ENCODE results near the gene BANF1. TPM values are rescaled to one million over a fixed set of nuclear protein-coding genes. Genes with fewer than 3 reads are reported as not detected.
"Not testable (repeated sequence)": the region's sequence is repeated elsewhere in the genome, so short reads cannot be mapped to it uniquely, and the experiment has no call there.

BANF1 gene
- total RNA-seq, 2 experiments from 2014 or later = 264 to 280 TPM

DNA sequence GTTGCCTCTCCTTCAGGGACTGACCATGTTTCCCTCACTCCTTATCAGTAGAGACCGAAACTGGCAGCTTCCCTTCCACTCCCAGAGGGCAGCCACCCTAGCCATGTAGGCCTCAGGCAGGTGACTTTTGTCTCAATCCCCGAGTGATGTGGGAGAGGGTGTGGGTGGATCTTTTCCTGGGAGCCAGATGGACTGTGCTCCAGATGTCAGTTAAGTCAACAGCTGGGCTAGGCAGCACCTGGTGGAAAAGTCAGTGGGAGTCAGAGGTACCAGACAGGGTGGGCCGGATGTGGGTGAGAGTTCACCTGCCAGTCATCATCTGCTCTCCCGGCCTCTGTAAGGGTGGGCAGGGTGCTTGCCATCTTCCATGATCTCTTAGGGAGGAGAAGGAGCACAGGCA, 1.9 kb downstream of the BANF1 start:
- Mint-ChIP-seq H3K36me3 (peaks cover 28% of the 10 kb centered on the region), H3K4me1 (ENCODE audit: low read depth) (peaks cover 32% of the 10 kb centered on the region), H3K9me3 (no peaks in the 10 kb centered on the region), H3K27ac (peak overlapping the region; percentile 49), H3K4me3 (peak overlapping the region; percentile 51), H3K27me3 (no peaks in the 10 kb centered on the region)
- intact Hi-C loops (cut with micrococcal nuclease) = loop anchor here (5.0 kb wide), 1 partner anchor 128 kb away; no protein-coding TSS in a partner anchor
- CTCF ChIA-PET = interaction anchor here (0.7 to 1.6 kb wide), 3 partner anchors 18 to 293 kb away, joined by 4 to 7 read pairs (median 5); partner anchors contain the start of gene KAT5
- DNase-seq = no peak
- POLR2A ChIA-PET = no interaction called here

DNA sequence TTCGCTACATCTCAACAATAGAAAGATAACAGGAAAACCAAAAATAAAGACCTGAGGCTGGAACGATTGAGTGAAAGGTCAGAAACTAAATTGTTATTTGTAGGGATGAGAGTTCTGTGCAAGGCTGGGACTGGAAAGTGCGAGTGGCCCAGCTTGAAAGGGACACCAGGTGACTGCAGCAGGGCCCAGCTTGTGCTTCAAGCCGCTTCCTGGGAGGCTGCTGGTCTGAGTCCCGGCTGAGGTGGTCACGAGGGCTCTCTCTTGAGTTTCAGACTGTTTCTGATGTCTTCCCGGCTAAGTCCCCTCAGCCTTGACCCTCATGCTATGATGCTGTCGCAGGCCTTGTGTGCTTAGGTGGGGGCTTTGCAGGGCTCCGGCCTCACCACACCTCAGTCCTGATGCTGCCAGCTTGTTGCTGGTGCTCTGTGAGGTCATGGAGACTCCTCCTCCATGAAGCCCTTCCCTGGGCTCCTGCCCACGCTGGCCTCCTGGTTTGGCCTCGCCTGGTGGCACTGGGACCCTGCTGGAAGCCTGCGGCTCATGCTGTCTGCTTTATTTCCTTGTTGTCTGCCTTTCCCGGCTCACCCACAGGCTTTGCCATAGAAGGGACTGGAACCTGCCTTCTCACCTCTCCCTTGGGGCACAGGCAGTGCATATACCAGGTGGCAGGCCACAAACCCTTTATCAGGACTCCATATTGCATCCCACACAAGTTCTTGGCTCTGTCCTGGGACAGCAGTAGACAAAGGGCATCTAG, 4.0 kb downstream of the BANF1 start:
- intact Hi-C loops (cut with micrococcal nuclease) = no loop called here
- Mint-ChIP-seq H3K4me3 (no peak overlapping the region), H3K27ac (no peak overlapping the region)

GRCh38 chr11:66006891-66007176, 4.5 kb downstream of the BANF1 start:
- ChIA-PET POLR2A (no interaction called here), CTCF (interaction anchor here (1.0 to 2.3 kb wide), 2 partner anchors 38 to 237 kb away, joined by 3 to 10 read pairs; no protein-coding TSS in a partner anchor)
- H3K27ac Mint-ChIP-seq = no peak overlapping the region
- intact Hi-C loops (cut with micrococcal nuclease) = no loop called here
- no peak overlapping the region for H3K4me3 Mint-ChIP-seq
- peaks cover 16% of the 10 kb centered on the region for H3K36me3 Mint-ChIP-seq
- peaks cover 19% of the 10 kb centered on the region for H3K4me1 Mint-ChIP-seq (ENCODE audit: low read depth)
- no peak for DNase-seq
- peaks cover 3% of the 10 kb centered on the region for H3K27me3 Mint-ChIP-seq
- no peaks in the 10 kb centered on the region for H3K9me3 Mint-ChIP-seq

More for the DNA sequence above, 4.0 kb downstream of the BANF1 start:
- ChIA-PET CTCF (no interaction called here), POLR2A (interaction anchor here (1.1 kb wide), 1 partner anchor 286 kb away, joined by 4 read pairs; the partner anchor contains the start of gene RNASEH2C)
- Mint-ChIP-seq H3K36me3 (peaks cover 17% of the 10 kb centered on the region), H3K4me1 (ENCODE audit: low read depth) (peaks cover 19% of the 10 kb centered on the region), H3K9me3 (no peaks in the 10 kb centered on the region), H3K27me3 (peaks cover under 1% of the 10 kb centered on the region)
- DNase-seq = no peak

DNA sequence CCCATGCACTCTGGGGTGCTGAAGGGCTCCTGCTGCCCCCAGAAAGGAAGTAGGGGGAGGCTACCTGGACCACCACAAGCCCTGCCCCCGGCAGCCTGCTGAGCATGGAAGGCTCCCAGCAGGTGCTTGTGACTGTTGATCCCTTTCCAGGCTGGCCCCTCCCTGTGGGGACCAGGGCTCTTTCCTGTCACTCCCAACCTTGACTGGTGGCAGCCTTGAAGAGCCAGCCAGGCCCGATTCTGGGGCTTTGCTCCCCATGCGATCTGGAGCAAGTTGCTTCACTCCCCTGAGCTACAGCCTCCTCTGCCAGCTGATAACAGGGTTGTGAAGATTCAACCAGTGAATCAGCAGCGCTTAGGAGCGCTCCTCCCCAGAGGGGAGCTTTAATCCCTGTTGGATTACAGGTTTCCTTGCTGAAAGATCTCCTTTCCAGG, 4.9 kb downstream of the BANF1 start:
- Mint-ChIP-seq H3K36me3 (peaks cover 13% of the 10 kb centered on the region), H3K27ac (no peak overlapping the region), H3K4me1 (ENCODE audit: low read depth) (peaks cover 19% of the 10 kb centered on the region), H3K4me3 (no peak overlapping the region), H3K27me3 (peaks cover 7% of the 10 kb centered on the region), H3K9me3 (no peaks in the 10 kb centered on the region)
- ChIA-PET POLR2A (no interaction called here), CTCF (interaction anchor here (1.0 to 2.3 kb wide), 2 partner anchors 37 to 237 kb away, joined by 3 to 10 read pairs; no protein-coding TSS in a partner anchor)
- no peak for DNase-seq
- intact Hi-C loops (cut with micrococcal nuclease) = no loop called here

- H3K4me3 Mint-ChIP-seq = no peak overlapping the region
- DNase-seq = no peak
- no peak overlapping the region for H3K27ac Mint-ChIP-seq
- POLR2A ChIA-PET = no interaction called here
- peaks cover 14% of the 10 kb centered on the region for H3K4me1 Mint-ChIP-seq (ENCODE audit: low read depth)
- CTCF ChIA-PET = interaction anchor here (0.7 to 2.3 kb wide), 5 partner anchors 14 to 123 kb away, joined by 3 to 15 read pairs (median 4); partner anchors contain the start of gene SF3B2
- no peaks in the 10 kb centered on the region for H3K9me3 Mint-ChIP-seq
- H3K36me3 Mint-ChIP-seq = peaks cover 13% of the 10 kb centered on the region
- intact Hi-C loops (cut with micrococcal nuclease) = no loop called here
- H3K27me3 Mint-ChIP-seq = peaks cover 14% of the 10 kb centered on the region
Observed at GRCh38 chr11:66008095-66008467, 5.8 kb downstream of the BANF1 start.

GRCh38 chr11:66008468-66009101, 6.3 kb downstream of the BANF1 start:
- CTCF ChIA-PET = interaction anchor here (0.7 to 2.3 kb wide), 6 partner anchors 14 to 124 kb away, joined by 3 to 15 read pairs (median 4); partner anchors contain the start of gene SF3B2

DNA sequence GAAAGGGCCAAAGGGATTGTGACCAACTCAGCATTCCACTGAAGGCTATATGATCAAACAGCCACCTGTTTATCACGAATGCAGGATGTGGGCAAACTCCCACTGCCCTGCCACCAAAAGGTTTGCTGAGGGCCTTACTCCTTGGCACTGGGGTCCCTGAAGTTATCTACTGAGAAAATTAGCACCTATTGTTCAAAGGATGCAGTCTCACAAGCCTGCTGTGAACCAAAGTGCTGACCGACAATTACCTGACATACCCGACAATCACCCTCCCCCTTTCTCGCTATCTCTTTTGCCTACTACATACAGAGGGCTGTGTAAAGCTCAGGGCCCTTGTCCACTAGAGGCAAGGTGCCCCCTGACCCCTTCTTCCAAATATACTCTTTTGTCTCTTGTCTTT, 7.7 kb downstream of the BANF1 start:
- H3K36me3 Mint-ChIP-seq; H3K4me1 Mint-ChIP-seq (ENCODE audit: low read depth); intact Hi-C loops (cut with micrococcal nuclease); POLR2A ChIA-PET; H3K27ac Mint-ChIP-seq; H3K9me3 Mint-ChIP-seq; H3K4me3 Mint-ChIP-seq; DNase-seq: not testable (repeated sequence)
- peaks cover 21% of the 10 kb centered on the region for H3K27me3 Mint-ChIP-seq
- CTCF ChIA-PET = interaction anchor here (1.5 to 4.1 kb wide), 3 partner anchors 12 to 58 kb away, joined by 4 to 21 read pairs (median 15); no protein-coding TSS in a partner anchor

More at GRCh38 chr11:66008468-66009101, 6.3 kb downstream of the BANF1 start:
- peaks cover 19% of the 10 kb centered on the region for H3K27me3 Mint-ChIP-seq
- POLR2A ChIA-PET = no interaction called here
- intact Hi-C loops (cut with micrococcal nuclease) = no loop called here
- H3K9me3 Mint-ChIP-seq = no peaks in the 10 kb centered on the region
- peaks cover 9% of the 10 kb centered on the region for H3K4me1 Mint-ChIP-seq (ENCODE audit: low read depth)
- peaks cover 13% of the 10 kb centered on the region for H3K36me3 Mint-ChIP-seq
- H3K27ac Mint-ChIP-seq = no peak overlapping the region
- no peak for DNase-seq
- H3K4me3 Mint-ChIP-seq = no peak overlapping the region

- Mint-ChIP-seq H3K27me3 (peaks cover 21% of the 10 kb centered on the region), H3K4me1 (ENCODE audit: low read depth) (peaks cover 2% of the 10 kb centered on the region), H3K4me3 (no peak overlapping the region), H3K9me3 (no peaks in the 10 kb centered on the region), H3K27ac (no peak overlapping the region), H3K36me3 (no peaks in the 10 kb centered on the region)
- ChIA-PET POLR2A (no interaction called here), CTCF (interaction anchor here (0.7 to 4.1 kb wide), 4 partner anchors 11 to 231 kb away, joined by 3 to 21 read pairs (median 6); partner anchors contain the start of gene FIBP)
- intact Hi-C loops (cut with micrococcal nuclease) = no loop called here
- no peak for DNase-seq
Observed at GRCh38 chr11:66011239-66011784, 9.0 kb downstream of the BANF1 start.

DNA sequence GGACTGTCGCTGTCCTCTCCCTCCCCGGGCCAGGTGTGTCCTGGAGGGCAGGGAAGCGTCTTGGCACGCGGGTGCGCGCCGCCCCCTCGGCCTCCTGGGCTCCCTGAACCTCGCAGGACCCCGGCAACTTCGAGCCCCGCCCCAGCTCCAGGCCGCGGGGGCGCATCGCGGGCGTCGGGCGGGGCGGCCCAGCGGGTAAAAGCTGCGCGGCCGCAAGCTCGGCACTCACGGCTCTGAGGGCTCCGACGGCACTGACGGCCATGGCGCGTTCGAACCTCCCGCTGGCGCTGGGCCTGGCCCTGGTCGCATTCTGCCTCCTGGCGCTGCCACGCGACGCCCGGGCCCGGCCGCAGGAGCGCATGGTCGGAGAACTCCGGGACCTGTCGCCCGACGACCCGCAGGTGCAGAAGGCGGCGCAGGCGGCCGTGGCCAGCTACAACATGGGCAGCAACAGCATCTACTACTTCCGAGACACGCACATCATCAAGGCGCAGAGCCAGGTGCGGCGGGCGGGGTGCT, 9.5 kb downstream of the BANF1 start, which contains the start of gene CST6:
TSS of gene CST6 (plus strand) at position 224 of the 519 bp plus-strand sequence. CDS start at position 261, 37 bp downstream.
- Mint-ChIP-seq H3K27ac (no peak within 1 kb of the TSS), H3K36me3 (no peaks in the 10 kb centered on the region), H3K4me1 (ENCODE audit: low read depth) (peaks cover 2% of the 10 kb centered on the region), H3K27me3 (peaks cover 21% of the 10 kb centered on the region), H3K4me3 (no peak within 1 kb of the TSS), H3K9me3 (no peaks in the 10 kb centered on the region)
- POLR2A ChIA-PET = no interaction called here
- no peak for DNase-seq
- intact Hi-C loops (cut with micrococcal nuclease) = no loop called here
- CTCF ChIA-PET = interaction anchor here (0.7 to 4.1 kb wide), 4 partner anchors 11 to 232 kb away, joined by 3 to 21 read pairs (median 6); partner anchors contain the start of gene FIBP

DNA sequence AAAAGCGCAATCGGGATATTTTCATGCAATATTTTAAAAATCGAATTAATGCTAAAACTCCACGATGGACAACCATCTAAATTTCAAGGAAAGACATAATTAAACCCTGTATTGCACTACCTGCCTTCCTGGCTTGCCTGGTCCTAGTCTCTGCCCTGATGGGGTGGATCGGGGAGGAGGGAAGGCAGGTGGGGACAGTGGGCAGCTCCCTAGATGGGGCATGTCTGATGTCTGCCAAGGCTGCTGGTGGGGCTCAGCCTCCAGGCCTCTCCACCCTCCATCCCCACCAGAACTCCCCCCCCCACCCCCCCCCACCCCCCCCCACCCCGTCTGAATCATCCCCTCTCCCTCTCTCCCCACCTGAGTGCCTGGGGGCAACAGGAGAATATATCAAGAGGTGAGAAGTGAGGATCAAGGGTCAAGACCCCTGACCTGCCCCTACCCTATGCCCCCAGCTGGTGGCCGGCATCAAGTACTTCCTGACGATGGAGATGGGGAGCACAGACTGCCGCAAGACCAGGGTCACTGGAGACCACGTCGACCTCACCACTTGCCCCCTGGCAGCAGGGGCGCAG, 10.2 kb downstream of the BANF1 start:
- Mint-ChIP-seq H3K4me1 (ENCODE audit: low read depth) (peaks cover 6% of the 10 kb centered on the region), H3K4me3 (no peak overlapping the region), H3K27ac (no peak overlapping the region), H3K27me3 (peaks cover 21% of the 10 kb centered on the region), H3K36me3 (no peaks in the 10 kb centered on the region), H3K9me3 (no peaks in the 10 kb centered on the region)
- intact Hi-C loops (cut with micrococcal nuclease) = no loop called here
- ChIA-PET CTCF (interaction anchor here (0.7 to 4.1 kb wide), 5 partner anchors 10 to 233 kb away, joined by 3 to 21 read pairs (median 3); partner anchors contain the start of gene FIBP), POLR2A (no interaction called here)
- DNase-seq = no peak

DNA sequence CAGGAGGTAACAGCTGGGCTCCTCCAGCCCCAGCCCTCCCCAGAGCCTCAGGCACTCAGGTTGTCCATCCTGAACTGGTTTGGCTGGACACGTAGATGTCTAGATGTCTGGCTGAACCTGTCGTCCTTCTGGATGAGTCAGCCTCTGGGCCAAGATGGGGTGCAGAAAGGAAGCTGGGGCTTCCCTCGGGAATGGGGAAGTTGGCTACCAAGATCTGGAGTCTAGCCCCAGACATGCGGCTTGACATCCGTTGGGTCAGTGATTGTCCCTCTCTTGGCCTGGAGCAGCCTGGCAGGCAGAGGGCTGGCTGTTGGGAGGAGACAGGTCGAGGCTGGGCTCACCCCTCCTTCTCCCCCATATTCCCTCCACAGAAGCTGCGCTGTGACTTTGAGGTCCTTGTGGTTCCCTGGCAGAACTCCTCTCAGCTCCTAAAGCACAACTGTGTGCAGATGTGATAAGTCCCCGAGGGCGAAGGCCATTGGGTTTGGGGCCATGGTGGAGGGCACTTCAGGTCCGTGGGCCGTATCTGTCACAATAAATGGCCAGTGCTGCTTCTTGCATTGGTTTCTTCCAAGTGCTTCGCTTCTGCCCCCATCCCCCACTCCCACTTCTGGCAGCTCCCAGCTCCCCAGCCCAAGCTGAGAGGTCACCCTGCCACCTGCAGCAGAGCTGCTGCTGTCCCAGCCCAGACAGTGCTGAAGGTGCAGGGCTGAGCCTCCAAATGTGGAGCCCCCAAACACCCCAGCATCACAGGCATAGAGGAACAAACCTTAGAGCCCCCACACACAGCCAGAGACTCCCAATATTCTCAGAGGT, 10.9 kb downstream of the BANF1 start:
- DNase-seq = no peak
- no peaks in the 10 kb centered on the region for H3K9me3 Mint-ChIP-seq
- peaks cover 9% of the 10 kb centered on the region for H3K4me1 Mint-ChIP-seq (ENCODE audit: low read depth)
- peaks cover 21% of the 10 kb centered on the region for H3K27me3 Mint-ChIP-seq
- H3K4me3 Mint-ChIP-seq = no peak overlapping the region
- intact Hi-C loops (cut with micrococcal nuclease) = no loop called here
- H3K27ac Mint-ChIP-seq = no peak overlapping the region
- no peaks in the 10 kb centered on the region for H3K36me3 Mint-ChIP-seq
- ChIA-PET POLR2A (no interaction called here), CTCF (interaction anchor here (1.2 to 4.1 kb wide), 2 partner anchors 9 to 23 kb away, joined by 3 to 21 read pairs; no protein-coding TSS in a partner anchor)

All from activated CD4-positive, alpha-beta memory T cell treated with anti-CD3 and anti-CD28 coated beads for 36 hours (primary cell).